ENCODE measurements around the gene REPS1.

DNA sequence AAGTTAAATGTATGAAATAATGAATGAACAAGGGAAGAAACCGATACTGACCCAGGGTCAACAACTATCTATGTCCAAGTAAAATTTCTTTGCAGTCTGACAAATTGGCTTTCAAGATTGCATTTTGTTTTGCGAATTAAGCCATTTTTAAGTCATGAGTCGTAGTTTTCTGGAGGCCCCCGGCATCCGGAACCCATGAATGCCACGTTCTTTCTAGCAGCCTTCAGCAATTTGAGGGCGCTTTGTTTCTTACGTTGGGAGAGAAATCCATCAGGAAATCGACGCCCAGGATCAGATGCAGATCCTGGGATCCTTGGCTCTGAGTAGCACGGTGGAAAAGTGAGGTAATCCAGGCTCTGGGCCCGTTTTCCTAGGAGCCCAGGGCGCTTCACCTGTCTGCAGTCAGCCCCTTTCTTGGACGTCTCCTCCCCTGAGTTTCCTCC, 40.2 kb upstream of the REPS1 start:
- TF ChIP-seq, protein P1, sequence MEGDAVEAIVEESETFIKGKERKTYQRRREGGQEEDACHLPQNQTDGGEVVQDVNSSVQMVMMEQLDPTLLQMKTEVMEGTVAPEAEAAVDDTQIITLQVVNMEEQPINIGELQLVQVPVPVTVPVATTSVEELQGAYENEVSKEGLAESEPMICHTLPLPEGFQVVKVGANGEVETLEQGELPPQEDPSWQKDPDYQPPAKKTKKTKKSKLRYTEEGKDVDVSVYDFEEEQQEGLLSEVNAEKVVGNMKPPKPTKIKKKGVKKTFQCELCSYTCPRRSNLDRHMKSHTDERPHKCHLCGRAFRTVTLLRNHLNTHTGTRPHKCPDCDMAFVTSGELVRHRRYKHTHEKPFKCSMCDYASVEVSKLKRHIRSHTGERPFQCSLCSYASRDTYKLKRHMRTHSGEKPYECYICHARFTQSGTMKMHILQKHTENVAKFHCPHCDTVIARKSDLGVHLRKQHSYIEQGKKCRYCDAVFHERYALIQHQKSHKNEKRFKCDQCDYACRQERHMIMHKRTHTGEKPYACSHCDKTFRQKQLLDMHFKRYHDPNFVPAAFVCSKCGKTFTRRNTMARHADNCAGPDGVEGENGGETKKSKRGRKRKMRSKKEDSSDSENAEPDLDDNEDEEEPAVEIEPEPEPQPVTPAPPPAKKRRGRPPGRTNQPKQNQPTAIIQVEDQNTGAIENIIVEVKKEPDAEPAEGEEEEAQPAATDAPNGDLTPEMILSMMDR (IDR thresholded peaks at IDR 0.05): no peak
- TF ChIP-seq POLR2AphosphoS5 (IDR thresholded peaks at IDR 0.05) (no peak), POLR2A (IDR thresholded peaks at IDR 0.05) (no peak), EP300 (IDR thresholded peaks at IDR 0.05) (no peak)
